ENCODE results near the gene BOD1L1. TPM values are rescaled to one million over a fixed set of nuclear protein-coding genes. Genes with fewer than 3 reads are reported as not detected.

The BOD1L1 gene
- total and polyA plus RNA-seq, 2 donors (not counting 1 experiment from before 2014, with no cell fraction given), result 20.2 to 109 TPM

GRCh38 chr4:13529128-13529919 is 98.2 kb downstream of the BOD1L1 start:
- DNase-seq, result peak; percentile 40
- Histone ChIP-seq H3K4me3 (ENCODE audit: control extremely low read depth in 1 of 5, extremely low read depth in 1 of 5, insufficient read depth in 1 of 5, low read depth in 2 of 5, low read length in 4 of 5) (no peak overlapping the region), H3K36me3 (replicated peaks in 1 of 2; ENCODE audit: control extremely low read depth in 1 of 2, control insufficient read depth in 1 of 2, extremely low read depth in 1 of 2, insufficient read depth in 2 of 2, low read length in 1 of 2) (no peaks in the 10 kb centered on the region), H3K9me3 (ENCODE audit: control extremely low read depth in 1 of 3, control insufficient read depth in 2 of 3, insufficient read depth in 1 of 3, low read length in 2 of 3) (peaks cover 1 to 57% (median 23%) of the 10 kb centered on the region in 3 donors), H3K79me2 (ENCODE audit: control insufficient read depth, insufficient read depth, low read length) (no peaks in the 10 kb centered on the region), H3K4me2 (replicated peaks; ENCODE audit: low read depth, low read length, poor library complexity, severe bottlenecking) (peak overlapping the region; percentile 64), H3K4me1 (ENCODE audit: control insufficient read depth in 2 of 2, insufficient read depth in 2 of 2, low read length in 2 of 2) (peaks cover 37 to 50% of the 10 kb centered on the region in 2 donors), H3K27me3 (replicated peaks in 1 of 4; ENCODE audit: control extremely low read depth in 1 of 4, control insufficient read depth in 3 of 4, insufficient read depth in 4 of 4, low read length in 3 of 4) (peaks cover 0 to 98% (median 92%) of the 10 kb centered on the region in 4 experiments), H2AFZ (ENCODE audit: insufficient read depth, low read depth, low read length, poor library complexity, severe bottlenecking) (no peak overlapping the region), H4K20me1 (ENCODE audit: control insufficient read depth, insufficient read depth, low read length, poor library complexity, severe bottlenecking) (no peaks in the 10 kb centered on the region), H3K9ac (ENCODE audit: low read length) (no peak overlapping the region), H3K27ac (ENCODE audit: low read length in 2 of 2) (no peak overlapping the region)
- peaks cover 24% of the 10 kb centered on the region for H3K4me1 Mint-ChIP-seq
- H3K9me3 Mint-ChIP-seq (ENCODE audit: insufficient read depth), result no peaks in the 10 kb centered on the region
- ATAC-seq (ENCODE audit: low read depth), result no peak
- 22% methylated on average over 22 of the region's 37 CpGs for WGBS (ENCODE audit: insufficient coverage)
- ChIA-PET POLR2A (no interaction called here), CTCF (interaction anchor here (0.7 kb wide), 2 partner anchors 125 to 354 kb away, joined by 3 read pairs; no protein-coding TSS in a partner anchor)
- peak overlapping the region; percentile 49 for H3K4me3 Mint-ChIP-seq
- intact Hi-C loops (cut with micrococcal nuclease), result loop anchor here (2.0 kb wide), 1 partner anchor 13 kb away; no protein-coding TSS in a partner anchor
- H3K27me3 Mint-ChIP-seq, result peaks cover 83% of the 10 kb centered on the region
- peak overlapping the region; percentile 59 for H3K27ac Mint-ChIP-seq
- no peak for TF ChIP-seq CTCF (IDR thresholded peaks at IDR 0.05)
- TF ChIP-seq EZH2 (IDR thresholded peaks at IDR 0.05; ENCODE audit: borderline replicate concordance, insufficient read depth, low read depth, low read length, poor library complexity, severe bottlenecking), result peak; percentile 1

GRCh38 chr4:13528821-13529127 is 98.8 kb downstream of the BOD1L1 start:
- DNase-seq (peak; percentile 29), ATAC-seq (ENCODE audit: low read depth) (no peak)
- Histone ChIP-seq H3K36me3 (replicated peaks in 1 of 2; ENCODE audit: control extremely low read depth in 1 of 2, control insufficient read depth in 1 of 2, extremely low read depth in 1 of 2, insufficient read depth in 2 of 2, low read length in 1 of 2) (no peaks in the 10 kb centered on the region), H3K4me3 (ENCODE audit: control extremely low read depth in 1 of 5, extremely low read depth in 1 of 5, insufficient read depth in 1 of 5, low read depth in 2 of 5, low read length in 4 of 5) (peak overlapping the region in 1 of 5 experiments; percentile 25), H2AFZ (ENCODE audit: insufficient read depth, low read depth, low read length, poor library complexity, severe bottlenecking) (no peak overlapping the region), H3K79me2 (ENCODE audit: control insufficient read depth, insufficient read depth, low read length) (no peaks in the 10 kb centered on the region), H3K9ac (ENCODE audit: low read length) (no peak overlapping the region), H3K27ac (ENCODE audit: low read length in 2 of 2) (no peak overlapping the region), H3K9me3 (ENCODE audit: control extremely low read depth in 1 of 3, control insufficient read depth in 2 of 3, insufficient read depth in 1 of 3, low read length in 2 of 3) (peaks cover 1 to 57% (median 28%) of the 10 kb centered on the region in 3 donors), H3K4me1 (ENCODE audit: control insufficient read depth in 2 of 2, insufficient read depth in 2 of 2, low read length in 2 of 2) (peaks cover 37 to 47% of the 10 kb centered on the region in 2 donors), H3K27me3 (replicated peaks in 1 of 4; ENCODE audit: control extremely low read depth in 1 of 4, control insufficient read depth in 3 of 4, insufficient read depth in 4 of 4, low read length in 3 of 4) (peaks cover 0 to 98% (median 89%) of the 10 kb centered on the region in 4 experiments), H3K4me2 (replicated peaks; ENCODE audit: low read depth, low read length, poor library complexity, severe bottlenecking) (peak overlapping the region; percentile 64), H4K20me1 (ENCODE audit: control insufficient read depth, insufficient read depth, low read length, poor library complexity, severe bottlenecking) (no peaks in the 10 kb centered on the region)
- intact Hi-C loops (cut with micrococcal nuclease), result loop anchor here (1.0 to 2.0 kb wide), 2 partner anchors 8 to 14 kb away; no protein-coding TSS in a partner anchor
- TF ChIP-seq CTCF (IDR thresholded peaks at IDR 0.05) (no peak), EZH2 (IDR thresholded peaks at IDR 0.05; ENCODE audit: borderline replicate concordance, insufficient read depth, low read depth, low read length, poor library complexity, severe bottlenecking) (no peak)
- Mint-ChIP-seq H3K4me3 (peak overlapping the region; percentile 49), H3K4me1 (peaks cover 24% of the 10 kb centered on the region), H3K9me3 (ENCODE audit: insufficient read depth) (no peaks in the 10 kb centered on the region), H3K27me3 (peaks cover 83% of the 10 kb centered on the region), H3K27ac (peak overlapping the region; percentile 59)
- CTCF ChIA-PET, result interaction anchor here (0.7 kb wide), 1 partner anchor 125 kb away, joined by 3 read pairs; no protein-coding TSS in a partner anchor
- WGBS (ENCODE audit: insufficient coverage), result 0% methylated on average over 1 of the region's 5 CpGs
- POLR2A ChIA-PET, result no interaction called here

All from B cell (primary cell).